ENCODE data around the gene ATPAF2. TPM values are rescaled to one million over a fixed set of nuclear protein-coding genes. Genes with fewer than 3 reads are reported as not detected.

The ATPAF2 gene
- total RNA-seq, 4 donors from 2014 or later = 28.1 to 40.1 (median 36.7) TPM

- no peaks in the 10 kb centered on the region for H3K27me3 ChIP-seq
- DNase-seq = no peak
- 75 to 86% methylated on average over 3 of the region's 3 CpGs for WGBS, 2 donors
- H3K27ac ChIP-seq = no peak overlapping the region
- no peak overlapping the region for H3K4me3 ChIP-seq (replicated peaks in 1 of 3)
- intact Hi-C loops (cut with DNase I) = no loop called here
- no peaks in the 10 kb centered on the region for H3K36me3 ChIP-seq
- no peaks in the 10 kb centered on the region for H3K4me1 ChIP-seq
- no peak for TF ChIP-seq CTCF (IDR thresholded peaks at IDR 0.05)
- TF ChIP-seq POLR2A (IDR thresholded peaks at IDR 0.05) = no peak
- H3K9me3 ChIP-seq = no peaks in the 10 kb centered on the region
Observed at GRCh38 chr17:18005496-18005895, 33.5 kb downstream of the ATPAF2 start.

GRCh38 chr17:18004884-18005305 lies 34.1 kb downstream of the ATPAF2 start:
- Histone ChIP-seq H3K27me3 (no peaks in the 10 kb centered on the region), H3K9me3 (no peaks in the 10 kb centered on the region), H3K36me3 (no peaks in the 10 kb centered on the region), H3K4me1 (no peaks in the 10 kb centered on the region), H3K4me3 (replicated peaks in 1 of 3) (no peak overlapping the region), H3K27ac (no peak overlapping the region)
- no peak for DNase-seq
- TF ChIP-seq POLR2A (IDR thresholded peaks at IDR 0.05) = no peak
- TF ChIP-seq CTCF (IDR thresholded peaks at IDR 0.05) = no peak
- intact Hi-C loops (cut with DNase I) = no loop called here
- 90 to 91% methylated on average over 9 of the region's 9 CpGs for WGBS, 2 donors

- H3K4me3 ChIP-seq (replicated peaks in 1 of 3) = no peak overlapping the region
- 83 to 92% methylated on average over 9 of the region's 9 CpGs for WGBS, 2 donors
- H3K27me3 ChIP-seq = no peaks in the 10 kb centered on the region
- H3K27ac ChIP-seq = no peak overlapping the region
- H3K36me3 ChIP-seq = no peaks in the 10 kb centered on the region
- no peaks in the 10 kb centered on the region for H3K9me3 ChIP-seq
- intact Hi-C loops (cut with DNase I) = no loop called here
- DNase-seq = no peak
- TF ChIP-seq CTCF (IDR thresholded peaks at IDR 0.05) (no peak), POLR2A (IDR thresholded peaks at IDR 0.05) (no peak)
- H3K4me1 ChIP-seq = no peaks in the 10 kb centered on the region
Observed at GRCh38 chr17:18004345-18004744, 34.6 kb downstream of the ATPAF2 start.

GRCh38 chr17:18002171-18002570 lies 36.8 kb downstream of the ATPAF2 start:
- DNase-seq = no peak
- WGBS, 2 donors = 95 to 96% methylated on average over 2 of the region's 2 CpGs
- Histone ChIP-seq H3K36me3 (no peaks in the 10 kb centered on the region), H3K4me3 (replicated peaks in 1 of 3) (no peak overlapping the region), H3K4me1 (no peaks in the 10 kb centered on the region), H3K9me3 (no peaks in the 10 kb centered on the region), H3K27me3 (no peaks in the 10 kb centered on the region), H3K27ac (no peak overlapping the region)
- TF ChIP-seq CTCF (IDR thresholded peaks at IDR 0.05) (no peak), POLR2A (IDR thresholded peaks at IDR 0.05) (no peak)
- intact Hi-C loops (cut with DNase I) = no loop called here

- intact Hi-C loops (cut with DNase I) = no loop called here
- WGBS, 2 donors = 72 to 75% methylated on average over 8 of the region's 8 CpGs
Observed at GRCh38 chr17:18000030-18000408, 38.9 kb downstream of the ATPAF2 start.

More at GRCh38 chr17:18000030-18000408, 38.9 kb downstream of the ATPAF2 start:
- H3K4me1 ChIP-seq = no peaks in the 10 kb centered on the region
- no peaks in the 10 kb centered on the region for H3K36me3 ChIP-seq
- no peaks in the 10 kb centered on the region for H3K27me3 ChIP-seq
- TF ChIP-seq CTCF (IDR thresholded peaks at IDR 0.05) = no peak
- TF ChIP-seq POLR2A (IDR thresholded peaks at IDR 0.05) = no peak
- H3K27ac ChIP-seq = no peak overlapping the region
- no peak for DNase-seq
- no peaks in the 10 kb centered on the region for H3K9me3 ChIP-seq
- no peak overlapping the region for H3K4me3 ChIP-seq (replicated peaks in 1 of 3)
